ENCODE measurements around the gene PHLDA1.

PHLDA1 gene

DNA sequence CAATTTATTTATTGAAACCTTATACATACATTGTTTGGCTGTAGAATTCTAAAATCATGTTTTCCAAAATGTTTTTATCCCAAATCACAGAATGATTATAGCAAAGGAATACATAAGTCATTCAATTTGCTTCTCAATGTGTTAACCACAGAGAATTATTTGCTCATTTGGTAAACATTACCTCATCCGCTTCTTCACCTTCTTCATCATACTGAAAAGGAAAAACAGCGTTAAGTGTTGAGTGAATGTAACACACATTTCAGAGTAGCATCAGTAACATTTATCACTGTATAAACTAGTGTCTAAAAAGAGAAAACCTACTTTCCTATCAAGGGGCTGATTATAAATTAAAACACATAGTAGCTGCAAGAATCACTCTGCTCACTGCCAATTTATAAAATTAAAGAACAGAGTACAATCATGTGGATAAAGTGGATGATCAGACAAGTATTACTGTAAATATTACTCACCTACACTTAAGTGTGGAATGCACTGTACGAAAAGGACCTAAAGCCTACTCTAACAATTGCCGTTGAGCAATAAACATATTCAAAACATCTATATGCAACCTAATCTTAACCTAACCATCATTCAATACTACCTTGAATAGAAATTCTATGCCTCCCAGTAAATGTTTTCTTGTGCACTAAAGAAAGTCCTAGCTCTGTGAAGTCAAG, 18.1 kb upstream of the PHLDA1 start:
- FAIRE-seq (peak; percentile 53), DNase-seq (ENCODE audit: insufficient read length, low spot score) (no peak)
- no peak for TF ChIP-seq POLR2A (IDR thresholded peaks at IDR 0.05; ENCODE audit: low read depth, low read length)

DNA sequence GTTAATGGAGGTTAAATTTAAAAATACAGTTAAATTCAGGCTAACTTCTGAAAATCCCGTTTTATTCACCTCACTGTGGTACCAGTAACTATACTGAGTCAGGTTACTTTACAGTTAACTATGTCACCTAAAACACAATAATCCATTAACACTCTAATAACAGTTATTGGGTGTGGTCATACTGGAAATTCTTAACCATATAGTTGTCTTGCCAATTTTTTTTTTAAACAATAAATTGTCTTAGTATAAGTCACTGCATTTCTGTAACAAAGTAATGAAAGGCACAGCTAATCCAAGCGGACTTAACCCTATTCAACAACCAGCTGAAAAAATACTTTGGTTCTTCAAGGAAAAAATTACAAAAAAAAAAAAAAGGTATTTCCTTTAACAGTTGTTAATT, 16.2 kb upstream of the PHLDA1 start:
- TF ChIP-seq POLR2A (IDR thresholded peaks at IDR 0.05; ENCODE audit: low read depth, low read length): no peak
- FAIRE-seq (no peak), DNase-seq (ENCODE audit: insufficient read length, low spot score) (no peak)

DNA sequence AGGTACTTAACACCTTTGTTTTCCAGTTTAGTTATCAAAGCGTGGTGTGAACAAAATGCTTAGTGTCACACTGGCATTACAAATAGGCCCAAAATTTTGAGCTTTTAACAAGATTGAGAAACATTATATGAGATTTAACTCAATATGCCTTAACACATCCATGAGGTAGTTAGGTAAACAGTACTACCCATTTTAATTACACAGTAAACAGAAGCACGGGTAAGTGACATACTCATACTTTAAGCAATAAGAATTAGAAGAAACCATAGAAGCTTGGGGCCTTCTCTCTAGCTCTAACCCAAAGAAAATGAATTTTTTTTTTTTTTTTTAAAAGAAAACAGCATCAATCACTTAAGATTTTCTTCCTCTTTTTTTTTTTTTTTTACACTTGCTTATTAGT, 15.5 kb upstream of the PHLDA1 start:
- FAIRE-seq (no peak), DNase-seq (ENCODE audit: insufficient read length, low spot score) (no peak)
- TF ChIP-seq POLR2A (IDR thresholded peaks at IDR 0.05; ENCODE audit: low read depth, low read length): no peak

DNA sequence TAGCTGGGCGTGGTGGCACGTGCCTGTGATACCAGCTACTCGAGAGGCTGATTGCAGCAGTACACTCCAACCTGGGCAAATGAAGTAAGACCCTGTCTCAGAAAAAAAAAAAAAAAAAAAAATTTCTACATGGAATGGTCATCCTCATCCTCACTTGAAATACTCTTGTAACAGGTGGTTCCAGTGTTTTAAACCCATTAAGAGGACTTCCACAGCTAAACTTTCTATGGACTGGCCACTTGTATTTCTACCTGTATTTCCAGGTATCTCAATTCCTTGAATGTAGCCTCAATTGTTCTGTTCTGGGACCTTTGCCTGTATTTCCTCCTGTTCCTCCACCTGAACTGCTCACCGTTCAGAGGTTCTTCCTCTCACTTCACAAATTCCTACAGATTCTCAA, 11.8 kb upstream of the PHLDA1 start:
- DNase-seq (ENCODE audit: insufficient read length, low spot score) (no peak), FAIRE-seq (no peak)
- TF ChIP-seq POLR2A (IDR thresholded peaks at IDR 0.05; ENCODE audit: low read depth, low read length): no peak

DNA sequence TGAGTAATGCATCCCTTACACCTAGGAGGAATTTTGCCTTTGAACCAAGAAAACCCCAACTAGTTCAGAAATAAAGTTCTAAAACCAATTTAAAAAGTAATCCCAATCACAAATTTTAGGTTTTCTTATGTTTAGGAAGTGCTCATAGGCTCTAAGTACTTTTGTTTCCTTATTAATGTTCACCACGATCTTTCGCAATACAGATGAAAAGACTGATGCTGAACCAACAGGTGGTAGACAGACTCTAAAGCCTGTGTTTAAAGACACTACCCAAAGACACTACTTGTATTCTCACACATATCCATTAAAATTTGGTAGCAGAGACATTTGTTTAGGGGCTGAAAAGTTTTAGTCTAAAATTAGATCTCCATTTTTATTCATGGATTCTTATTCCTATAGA, 10.6 kb upstream of the PHLDA1 start:
- no peak for DNase-seq (ENCODE audit: insufficient read length, low spot score)
- TF ChIP-seq POLR2A (IDR thresholded peaks at IDR 0.05; ENCODE audit: low read depth, low read length): no peak
- FAIRE-seq: no peak

DNA sequence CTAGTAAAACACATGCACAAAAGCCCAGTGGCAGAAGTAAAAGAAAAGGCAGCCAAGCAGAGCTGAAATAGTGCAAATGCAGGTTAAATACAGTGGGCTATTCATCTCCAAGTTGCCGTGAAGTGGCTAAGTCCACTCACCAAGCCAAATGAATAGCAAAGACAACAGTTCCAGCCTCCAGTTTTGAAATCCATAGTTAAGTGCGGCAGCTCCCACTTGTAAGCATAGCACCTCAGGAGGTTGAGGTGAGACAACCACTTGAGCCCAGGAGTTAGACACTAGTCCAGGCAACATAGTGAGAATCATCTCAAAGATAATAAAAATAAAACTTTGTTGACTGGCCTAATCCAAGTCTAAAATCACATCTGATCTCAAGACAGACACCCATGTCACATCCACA, 9.8 kb upstream of the PHLDA1 start:
- DNase-seq (ENCODE audit: insufficient read length, low spot score): no peak
- FAIRE-seq: peak; percentile 60
- no peak for TF ChIP-seq POLR2A (IDR thresholded peaks at IDR 0.05; ENCODE audit: low read depth, low read length)

DNA sequence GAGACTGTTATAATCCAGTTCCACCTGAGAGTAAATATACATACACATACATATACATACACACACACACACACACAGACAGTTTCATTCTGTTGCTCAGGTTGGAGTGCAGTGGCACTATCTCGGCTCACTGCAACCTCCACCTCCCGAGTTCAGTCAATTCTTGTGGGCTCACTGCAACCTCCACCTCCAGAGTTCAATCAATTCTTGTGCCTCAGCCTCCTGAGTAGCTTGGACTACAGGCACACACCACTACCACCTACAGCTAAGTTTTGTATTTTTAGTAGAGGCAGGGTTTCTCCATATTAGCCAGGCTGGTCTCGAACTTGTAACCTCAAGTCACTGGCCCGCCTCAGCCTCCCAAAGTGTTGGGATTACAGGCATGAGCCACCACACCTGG, 8.9 kb upstream of the PHLDA1 start:
- FAIRE-seq: no peak
- TF ChIP-seq POLR2A (IDR thresholded peaks at IDR 0.05; ENCODE audit: low read depth, low read length): no peak
- DNase-seq (ENCODE audit: insufficient read length, low spot score): no peak

DNA sequence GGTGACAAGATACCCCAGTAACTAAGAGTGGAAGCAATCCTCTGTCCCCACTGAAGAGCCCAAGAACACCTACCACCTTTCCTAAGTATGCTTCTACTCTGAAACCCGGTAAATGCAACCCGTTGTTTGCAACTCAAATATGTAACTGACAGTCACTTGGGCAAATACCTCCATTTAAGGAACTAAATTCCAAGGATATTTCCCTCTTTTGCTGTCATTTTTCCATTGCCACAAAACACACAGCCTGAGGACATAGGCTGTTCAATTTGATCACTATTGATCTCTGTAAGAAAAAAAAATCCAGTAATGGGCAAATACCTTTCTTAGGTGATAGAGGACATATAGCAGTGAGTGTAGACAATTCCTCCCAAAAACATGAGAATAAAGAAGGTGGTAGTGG, 6.6 kb upstream of the PHLDA1 start:
- no peak for TF ChIP-seq POLR2A (IDR thresholded peaks at IDR 0.05; ENCODE audit: low read depth, low read length)
- FAIRE-seq: peak; percentile 41

DNA sequence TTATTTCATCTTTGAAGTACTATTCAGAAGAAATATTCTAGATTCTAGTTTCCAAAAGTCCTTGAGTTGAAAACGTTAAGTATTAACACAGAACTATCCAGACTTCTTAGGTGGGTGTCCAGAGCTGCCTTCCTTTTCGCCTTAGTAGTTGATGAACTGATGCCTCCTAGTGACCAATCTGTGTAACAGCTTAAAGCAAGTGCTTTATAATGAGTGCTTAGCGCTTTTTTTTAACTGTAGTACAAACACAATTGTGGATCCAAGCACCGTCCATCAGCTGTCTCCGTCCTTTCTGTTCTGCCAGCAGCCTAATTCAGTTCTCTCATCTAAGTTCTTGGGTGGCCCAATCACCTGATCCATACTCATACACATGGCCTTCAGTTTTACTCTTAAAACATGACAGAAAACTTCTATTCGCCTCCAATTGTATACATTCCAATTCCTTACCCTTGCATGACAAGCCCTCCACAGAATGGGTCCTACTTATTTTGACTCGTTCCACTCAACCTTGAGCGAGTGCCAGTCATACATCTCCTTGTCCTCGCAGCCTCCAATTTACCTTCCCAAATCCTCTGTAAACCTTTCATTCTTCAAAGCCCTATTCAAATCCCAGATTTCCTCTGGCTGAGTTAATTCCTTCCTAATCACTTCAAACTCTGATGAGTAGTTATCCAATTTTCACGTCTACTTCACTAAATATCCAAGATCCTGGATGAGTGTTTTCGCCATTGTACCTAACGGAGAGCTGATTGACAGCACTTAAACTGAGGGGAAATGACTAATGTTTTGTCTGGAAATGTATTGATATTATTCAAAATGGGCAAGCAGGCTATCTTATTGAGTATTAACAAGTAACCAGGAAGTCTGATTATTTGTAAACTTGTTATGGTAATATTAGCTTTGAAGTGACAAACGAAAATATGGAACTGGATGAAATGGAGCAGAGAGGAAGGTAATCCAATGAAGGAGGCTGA, 5.8 kb upstream of the PHLDA1 start:
- FAIRE-seq (peak; percentile 95), DNase-seq (ENCODE audit: insufficient read length, low spot score) (no peak)
- no peak for TF ChIP-seq POLR2A (IDR thresholded peaks at IDR 0.05; ENCODE audit: low read depth, low read length)

More for the DNA sequence above, 6.6 kb upstream of the PHLDA1 start:
- no peak for DNase-seq (ENCODE audit: insufficient read length, low spot score)

DNA sequence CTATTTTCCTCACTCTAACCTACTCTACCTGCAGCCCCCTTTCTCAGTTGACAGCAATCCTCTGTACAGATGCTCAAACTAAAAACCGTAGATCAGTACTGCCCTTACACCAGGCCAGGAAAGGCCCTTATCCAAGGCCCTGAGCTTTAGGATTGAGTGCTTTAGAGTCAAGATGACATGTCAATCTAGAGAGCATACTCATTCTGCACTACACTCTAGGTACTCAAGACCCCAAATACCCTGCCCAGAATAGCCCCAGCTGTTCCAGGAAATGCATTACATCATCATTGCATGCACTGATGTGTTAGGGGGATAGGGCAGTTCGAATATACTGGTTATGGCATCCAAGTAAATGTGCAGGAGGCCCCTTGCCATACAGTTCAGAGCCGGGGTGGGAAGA, 3.5 kb upstream of the PHLDA1 start:
- TF ChIP-seq POLR2A (IDR thresholded peaks at IDR 0.05; ENCODE audit: low read depth, low read length): no peak
- FAIRE-seq: no peak
- no peak for DNase-seq (ENCODE audit: insufficient read length, low spot score)

DNA sequence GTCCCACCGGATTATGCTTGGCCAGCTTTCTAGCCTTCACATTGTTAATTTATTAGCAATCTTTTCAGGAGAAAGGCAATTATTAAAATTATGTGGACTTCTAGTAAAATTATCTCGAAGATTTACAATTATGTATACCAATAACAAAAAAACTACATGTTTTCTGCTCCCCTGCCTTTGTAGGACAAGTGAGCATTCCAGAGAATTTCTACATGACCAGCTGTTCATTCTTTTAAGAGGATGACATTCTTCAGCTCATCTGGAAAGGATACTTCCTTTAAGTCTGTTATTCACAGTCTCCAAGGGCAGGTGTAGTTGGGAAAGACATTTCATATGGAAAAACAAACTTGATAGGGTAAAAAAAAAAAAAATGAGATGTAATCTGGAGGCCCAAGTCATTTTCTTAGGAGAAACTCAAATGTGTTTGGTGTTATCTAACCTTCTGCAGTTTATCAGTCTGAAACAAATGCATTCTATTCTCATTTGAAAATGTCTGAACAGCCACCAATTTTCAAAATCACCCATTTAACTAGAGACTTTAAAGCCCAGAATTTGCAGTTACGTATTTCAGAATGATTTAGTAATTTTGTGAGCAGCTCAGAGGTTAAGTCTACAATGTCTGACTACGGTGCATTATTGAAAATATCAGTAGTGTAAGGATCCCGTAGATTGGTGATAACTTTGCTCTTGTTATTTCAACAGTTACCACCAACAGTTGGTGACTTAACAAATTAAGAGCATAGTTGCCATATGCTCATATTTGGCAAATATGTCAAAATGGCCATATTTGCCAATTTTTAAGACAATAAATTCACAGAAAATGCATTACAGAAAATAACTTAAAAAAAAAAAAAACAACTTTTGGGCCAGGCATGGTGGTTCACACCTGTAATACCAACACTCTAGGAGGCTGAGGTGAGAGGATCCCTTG, 1.8 kb upstream of the PHLDA1 start:
- no peak for FAIRE-seq
- TF ChIP-seq POLR2A (IDR thresholded peaks at IDR 0.05; ENCODE audit: low read depth, low read length): no peak
- DNase-seq (ENCODE audit: insufficient read length, low spot score): no peak

DNA sequence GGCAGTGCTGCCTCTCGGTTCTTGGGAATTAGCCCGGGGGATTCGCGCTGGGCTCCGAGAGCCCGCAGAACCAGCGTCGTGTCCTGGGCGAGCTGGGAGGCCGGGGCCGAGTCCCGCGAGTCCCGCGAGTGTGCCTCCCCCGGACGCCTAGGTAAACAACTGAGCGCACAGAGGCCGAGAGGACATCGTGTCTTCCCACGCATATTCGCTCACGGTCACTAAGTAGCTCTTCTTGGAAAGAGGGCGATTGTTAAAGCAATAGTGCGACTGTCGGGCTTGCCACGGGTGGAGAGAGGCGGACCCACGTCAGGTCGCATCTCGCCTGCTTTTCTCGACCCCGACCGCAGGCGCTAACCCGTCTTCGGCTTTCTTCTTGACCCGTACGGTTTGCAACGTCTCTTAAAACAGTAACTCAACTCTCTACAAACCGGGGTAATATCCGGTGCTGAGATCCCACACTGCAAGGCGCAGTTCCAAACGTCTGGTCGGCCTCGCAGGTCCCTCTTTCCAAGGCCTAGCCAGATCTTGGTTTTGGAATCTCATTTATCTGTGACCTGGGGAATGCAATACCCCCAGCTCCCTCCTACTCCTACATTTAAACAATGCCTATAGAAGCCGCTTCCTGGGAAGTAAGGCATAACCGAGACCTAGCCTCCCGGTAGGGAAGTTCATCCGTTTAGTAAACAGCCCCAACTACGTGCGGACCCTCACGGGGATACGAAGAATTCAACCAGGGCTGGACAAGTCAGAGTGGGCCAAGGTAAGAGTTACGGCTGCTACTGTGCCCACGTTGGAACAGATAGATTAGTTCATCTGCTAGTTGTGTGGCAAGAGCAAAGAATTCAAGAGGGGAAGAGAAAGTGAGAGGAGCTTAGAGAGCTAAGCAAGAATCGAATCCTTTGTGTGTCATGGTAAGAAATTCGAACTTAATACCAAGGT, 736 bp upstream of the PHLDA1 start:
- TF ChIP-seq POLR2A (IDR thresholded peaks at IDR 0.05; ENCODE audit: low read depth, low read length): no peak
- peak; percentile 15 for FAIRE-seq
- DNase-seq (ENCODE audit: insufficient read length, low spot score): no peak

DNA sequence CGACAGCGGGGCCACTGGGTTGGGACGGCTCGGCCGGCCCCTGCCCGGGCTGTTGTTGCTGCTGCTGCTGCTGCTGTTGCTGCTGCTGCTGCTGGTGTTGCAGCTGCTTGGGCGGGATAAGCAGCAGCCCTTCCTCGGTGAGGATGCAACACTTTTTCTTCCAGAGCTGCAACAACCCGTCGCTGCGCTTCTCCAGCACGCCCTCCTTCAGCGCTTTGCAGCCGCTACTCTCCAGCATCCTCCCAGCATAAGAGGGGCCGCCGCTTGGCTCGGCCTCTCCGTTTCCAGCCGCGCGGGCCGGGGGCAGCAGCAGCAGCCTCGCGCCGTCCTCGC, 529 bp downstream of the PHLDA1 start:
- no peak for TF ChIP-seq POLR2A (IDR thresholded peaks at IDR 0.05; ENCODE audit: low read depth, low read length)
- no peak for FAIRE-seq
- DNase-seq (ENCODE audit: insufficient read length, low spot score): no peak
